Endothelial cell of umbilical vein (primary cell): ENCODE measurements around the gene RPL39L. TPM values are rescaled to one million over a fixed set of nuclear protein-coding genes. Genes with fewer than 3 reads are reported as not detected.

Experiments used
- BruUV-seq: library from RNA; stranded (reverse); fragments of 400-500 nt; replicated peaks from 2 replicates; lab custom pipeline; 2021; lab: Mats Ljungman, UMichigan
- CTCF ChIA-PET: fragments of 300-600, 350-600 bp; sonication (Branson Sonifier 250); formaldehyde crosslinking; loops from one replicate; lab custom pipeline; 2021; ENCODE audit warnings: antibody characterized with exemption, inconsistent platforms; lab: Charles Lee
- POLR2A ChIA-PET: fragments of 300-600, 350-600 bp; sonication (Branson Sonifier 250); formaldehyde crosslinking; loops from one replicate; lab custom pipeline; 2021; ENCODE audit warnings: antibody characterized with exemption, inconsistent platforms; lab: Charles Lee
- DNase-seq: peaks from one replicate; pipeline ENCODE4 v3.0.0-alpha.2; 2011; ENCODE audit warnings: low read depth, low spot score
- FAIRE-seq: peaks from 2 replicates; lab custom pipeline; 2011; peaks lifted over from hg19 to GRCh38; lab: Jason Lieb, UNC
- H2AFZ ChIP-seq: 2 replicates; pipeline ENCODE4 v1.6.0; 2012; ENCODE audit warnings: low read depth, low read length, control low read depth, inconsistent platforms
- H3K27ac ChIP-seq: 2 replicates; pipeline ENCODE4 v1.5.1; 2011; ENCODE audit warnings: low read depth, mild to moderate bottlenecking, control low read depth, low read length, moderate library complexity; ENCODE audit not compliant: insufficient read depth
- H3K27me3 ChIP-seq, 2 experiments: 2 replicates each; pipeline versions ENCODE4 v1.6.0 to v1.6.1; 2011; ENCODE audit warnings: low read length in 2 of 2, mixed read lengths in 1 of 2; ENCODE audit not compliant: control insufficient read depth in 2 of 2, insufficient read depth in 2 of 2
- H3K36me3 ChIP-seq, 2 experiments: 2 replicates in 1 of 2; 3 replicates in 1 of 2; pipeline ENCODE4 v1.5.1; 2011; ENCODE audit warnings: low read length in 2 of 2, mild to moderate bottlenecking in 1 of 2, moderate library complexity in 1 of 2; ENCODE audit not compliant: control insufficient read depth in 2 of 2, insufficient read depth in 2 of 2; ENCODE audit errors: extremely low read depth in 1 of 2
- H3K4me1 ChIP-seq: 3 replicates; pipeline ENCODE4 v1.5.1; 2011; ENCODE audit warnings: mild to moderate bottlenecking, low read length; ENCODE audit not compliant: control insufficient read depth, insufficient read depth; ENCODE audit errors: extremely low read depth
- H3K4me2 ChIP-seq: 2 replicates; pipeline ENCODE4 v1.6.1; 2011; ENCODE audit warnings: low read length, control low read depth, mixed read lengths; ENCODE audit not compliant: insufficient read depth
- H3K4me3 ChIP-seq, 3 experiments: fragments of 200-600 bp in 1 of 3; sonication (generic), shearing (Covaris generic) in 1 of 3; replicated peaks in 1 of 3; 2 replicates each; pipeline ENCODE4 v1.5.1; 2011 to 2016; ENCODE audit warnings: control low read depth in 3 of 3, low read length in 3 of 3, mild to moderate bottlenecking in 2 of 3, inconsistent platforms in 1 of 3, low read depth in 1 of 3, moderate library complexity in 1 of 3; ENCODE audit not compliant: insufficient read depth in 1 of 3
- H3K79me2 ChIP-seq: 2 replicates; pipeline ENCODE4 v1.6.0; 2012; ENCODE audit warnings: low read length, inconsistent platforms; ENCODE audit not compliant: control insufficient read depth, insufficient read depth
- H3K9ac ChIP-seq: replicated peaks from 2 replicates; pipeline ENCODE3; 2011; ENCODE audit warnings: low read length, control low read depth; ENCODE audit not compliant: insufficient read depth; ENCODE audit errors: extremely low read depth
- H3K9me1 ChIP-seq: replicated peaks from 3 replicates; pipeline ENCODE4 v1.6.0; 2011; ENCODE audit warnings: mild to moderate bottlenecking, low read length; ENCODE audit not compliant: control insufficient read depth, insufficient read depth; ENCODE audit errors: extremely low read depth
- H3K9me3 ChIP-seq: replicated peaks from 2 replicates; pipeline ENCODE4 v1.5.1; 2012; ENCODE audit warnings: low read length, inconsistent platforms; ENCODE audit not compliant: control insufficient read depth, insufficient read depth
- H4K20me1 ChIP-seq: replicated peaks from 2 replicates; pipeline ENCODE3; 2011; ENCODE audit warnings: mild to moderate bottlenecking, low read length; ENCODE audit not compliant: control insufficient read depth, insufficient read depth; ENCODE audit errors: extremely low read depth
- CTCF ChIP-seq, 2 donors: IDR thresholded peaks; 1 replicate in 1 of 2; 2 replicates in 1 of 2; pipeline ENCODE4 v1.5.1; 2011; ENCODE audit warnings: low read length in 2 of 2, mild to moderate bottlenecking in 2 of 2, moderate library complexity in 2 of 2, control low read depth in 1 of 2, inconsistent platforms in 1 of 2, low read depth in 1 of 2; ENCODE audit not compliant: insufficient read depth in 1 of 2; ENCODE audit errors: extremely low read depth in 1 of 2
- EZH2 ChIP-seq: IDR thresholded peaks from 2 replicates; pipeline ENCODE4 v1.6.1; 2012; ENCODE audit warnings: borderline replicate concordance, low read depth, mild to moderate bottlenecking, moderate library complexity, low read length, inconsistent platforms; ENCODE audit not compliant: severe bottlenecking
- FOS ChIP-seq: IDR thresholded peaks from 2 replicates; pipeline ENCODE4 v1.6.1; 2011; ENCODE audit warnings: mild to moderate bottlenecking, low read length, moderate library complexity, borderline replicate concordance; ENCODE audit not compliant: insufficient read depth
- GATA2 ChIP-seq: IDR thresholded peaks from 2 replicates; pipeline ENCODE4 v1.7.0; 2011; ENCODE audit warnings: low read depth, mild to moderate bottlenecking, moderate library complexity, mixed read lengths, low read length; ENCODE audit not compliant: insufficient read length, insufficient read depth
- JUN ChIP-seq: IDR thresholded peaks from 2 replicates; pipeline ENCODE4 v1.6.1; 2011; ENCODE audit warnings: borderline replicate concordance, low read depth; ENCODE audit not compliant: insufficient read length, insufficient read depth
- MYC ChIP-seq: IDR thresholded peaks from one replicate; pipeline ENCODE4 v1.6.1; 2011; ENCODE audit warnings: mild to moderate bottlenecking, low read depth, low read length
- POLR2A ChIP-seq: IDR thresholded peaks from 2 replicates; pipeline ENCODE4 v1.6.1; 2012; ENCODE audit warnings: low read depth, mild to moderate bottlenecking, control low read depth, low read length
- POLR2AphosphoS5 ChIP-seq: IDR thresholded peaks from 2 replicates; pipeline ENCODE4 v1.6.1; 2012; ENCODE audit warnings: low read depth, mild to moderate bottlenecking, control low read depth, low read length, moderate library complexity; ENCODE audit not compliant: insufficient read depth
- dilution Hi-C: fragments of 300-500 bp; cut with MboI; formaldehyde crosslinking; loops from one replicate; pipeline ENCODE4 v1.15.0; 2019; ENCODE audit warnings: low sequenced_read_pairs; ENCODE audit not compliant: extremely low pct_ligation_motif_present
- intact Hi-C: fragments of 100-400 bp; cut with micrococcal nuclease; formaldehyde crosslinking; loops from one replicate; pipeline ENCODE4 v1.10.0; 2022
- polyA plus RNA-seq, 4 experiments: library from polyadenylated mRNA; depleted of rRNA in 3 of 4; stranded (reverse) in 3 of 4; unstranded in 1 of 4; fragments of >200 nt; gene quantifications; 2 replicates each; pipeline versions ENCODE4 v1.2.1 to v1.2.3, GENCODE V29; 2011 to 2012; ENCODE audit warnings: missing spikeins in 1 of 4
- total RNA-seq: library from RNA; stranded (reverse); gene quantifications from 2 replicates; pipeline ENCODE4 v1.2.3, GENCODE V29; 2021
- TF ChIP-seq, protein P1 (sequence below): IDR thresholded peaks from 2 replicates; pipeline ENCODE4 v1.6.1; 2011; ENCODE audit not compliant: insufficient read depth, insufficient read length

RPL39L gene
- total and polyA plus RNA-seq, 2 donors (not counting 3 experiments of a cell fraction or from before 2014, with no cell fraction given): 14.3 to 22.3 TPM

- Histone ChIP-seq H3K4me3 (no peak overlapping the region), H3K27ac (no peak overlapping the region), H3K27me3 (no peaks in the 10 kb centered on the region), H3K9me3 (no peaks in the 10 kb centered on the region), H3K4me2 (no peak overlapping the region), H3K9me1 (no peaks in the 10 kb centered on the region), H3K4me1 (peaks cover 4% of the 10 kb centered on the region), H3K9ac (no peak overlapping the region), H4K20me1 (no peaks in the 10 kb centered on the region), H3K79me2 (peaks cover 3% of the 10 kb centered on the region), H3K36me3 (no peaks in the 10 kb centered on the region), H2AFZ (no peak overlapping the region)
- FAIRE-seq: no peak
- CTCF ChIA-PET: interaction anchor here (0.7 to 6.9 kb wide), 4 partner anchors 13 to 86 kb away, joined by 3 to 109 read pairs (median 46); no protein-coding TSS in a partner anchor
- intact Hi-C loops (loop anchor here (5.0 kb wide), 1 partner anchor 1030 kb away; the partner anchor contains the start of gene ETV5), dilution Hi-C loops (no loop called here)
- no peak for DNase-seq
- TF ChIP-seq POLR2AphosphoS5 (no peak), GATA2 (no peak), EZH2 (no peak), CTCF (IDR thresholded peaks at IDR 0.05; ENCODE audit: extremely low read depth in 1 of 2, insufficient read depth in 1 of 2, low read depth in 1 of 2, low read length in 2 of 2) (no peak), MYC (no peak), FOS (peak; percentile 35), POLR2A (no peak), JUN (no peak)
- TF ChIP-seq, protein P1, sequence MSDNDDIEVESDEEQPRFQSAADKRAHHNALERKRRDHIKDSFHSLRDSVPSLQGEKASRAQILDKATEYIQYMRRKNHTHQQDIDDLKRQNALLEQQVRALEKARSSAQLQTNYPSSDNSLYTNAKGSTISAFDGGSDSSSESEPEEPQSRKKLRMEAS: no peak
- POLR2A ChIA-PET: no interaction called here
- no TSS peak for BruUV-seq
Observed at GRCh38 chr3:187136936-187137335, 2.4 kb downstream of the RPL39L start.
